ENCODE data around the gene HTR3C.

Gene HTR3C

GRCh38 chr3:184059424-184059823, 6.6 kb downstream of the HTR3C start:
- no peak overlapping the region for H3K14ac ChIP-seq (ENCODE audit: low read length in 2 of 2)
- H3K79me1 ChIP-seq (replicated peaks; ENCODE audit: low read length, poor library complexity, severe bottlenecking) = no peaks in the 10 kb centered on the region
- H2AK5ac ChIP-seq (ENCODE audit: low read length, severe bottlenecking) = no peak overlapping the region
- no peaks in the 10 kb centered on the region for H3K36me3 ChIP-seq (ENCODE audit: control insufficient read depth in 1 of 2, insufficient read depth in 2 of 2, low read depth in 1 of 2, low read length in 2 of 2)
- H4K91ac ChIP-seq (ENCODE audit: low read length) = no peak overlapping the region
- no peaks in the 10 kb centered on the region for H3K4me1 ChIP-seq (ENCODE audit: control insufficient read depth, insufficient read depth, low read depth, low read length)
- H3K4me2 ChIP-seq (ENCODE audit: low read length, poor library complexity, severe bottlenecking) = no peak overlapping the region
- H2BK15ac ChIP-seq (ENCODE audit: low read depth, poor library complexity, severe bottlenecking) = no peak overlapping the region
- H3K27ac ChIP-seq (ENCODE audit: low read length, poor library complexity, severe bottlenecking) = no peak overlapping the region
- no peak overlapping the region for H3K23ac ChIP-seq (ENCODE audit: low read length in 2 of 2)
- H3K27me3 ChIP-seq (ENCODE audit: control insufficient read depth in 1 of 2, insufficient read depth in 1 of 2, low read length in 2 of 2) = peaks cover 22 to 31% of the 10 kb centered on the region in 2 experiments
- DNase-seq = no peak
- 75% methylated on average over 6 of the region's 7 CpGs for WGBS
- no peak overlapping the region for H2BK5ac ChIP-seq (ENCODE audit: low read depth, low read length, poor library complexity, severe bottlenecking)
- no peak overlapping the region for H3K18ac ChIP-seq (ENCODE audit: low read depth in 1 of 2, low read length in 2 of 2)
- H3K4ac ChIP-seq (ENCODE audit: low read depth in 1 of 2, low read length in 2 of 2) = no peak overlapping the region
- H3K9ac ChIP-seq (ENCODE audit: low read length) = no peak overlapping the region
- H2BK12ac ChIP-seq (ENCODE audit: low read length in 2 of 2) = no peak overlapping the region
- no peak overlapping the region for H4K8ac ChIP-seq (ENCODE audit: low read length)
- H3K9me3 ChIP-seq (ENCODE audit: control insufficient read depth, low read length) = no peaks in the 10 kb centered on the region
- no peak overlapping the region for H2BK120ac ChIP-seq (ENCODE audit: low read depth, low read length)
- H2AFZ ChIP-seq (ENCODE audit: low read depth, low read length) = no peak overlapping the region
- no peak overlapping the region for H3K4me3 ChIP-seq (ENCODE audit: insufficient read depth in 1 of 2, low read depth in 1 of 2, low read length in 2 of 2)

DNA sequence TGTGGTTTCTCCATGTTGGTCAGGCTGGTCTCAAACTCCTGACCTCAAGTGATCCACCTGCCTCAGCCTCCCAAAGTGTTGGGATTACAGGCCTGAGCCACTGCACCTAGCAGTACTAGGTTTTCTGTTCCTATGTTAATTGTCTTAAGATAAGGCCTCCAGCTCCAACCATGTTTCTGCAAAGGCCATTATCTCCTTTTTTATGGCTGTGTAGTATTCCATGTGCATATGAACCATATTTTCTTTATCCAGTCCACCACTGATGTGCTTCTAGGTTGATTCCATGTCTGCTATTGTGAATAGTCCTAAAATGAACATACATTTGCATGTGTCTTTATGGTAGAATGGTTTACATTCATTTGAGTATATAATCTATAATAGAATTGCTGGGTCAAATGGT, 9.8 kb downstream of the HTR3C start:
- Histone ChIP-seq H3K9ac (ENCODE audit: low read length) (no peak overlapping the region), H3K4ac (ENCODE audit: low read depth in 1 of 2, low read length in 2 of 2) (no peak overlapping the region), H3K36me3 (ENCODE audit: control insufficient read depth in 1 of 2, insufficient read depth in 2 of 2, low read depth in 1 of 2, low read length in 2 of 2) (no peaks in the 10 kb centered on the region), H3K18ac (ENCODE audit: low read depth in 1 of 2, low read length in 2 of 2) (no peak overlapping the region), H2AFZ (ENCODE audit: low read depth, low read length) (no peak overlapping the region), H2AK5ac (ENCODE audit: low read length, severe bottlenecking) (no peak overlapping the region), H3K4me3 (ENCODE audit: insufficient read depth in 1 of 2, low read depth in 1 of 2, low read length in 2 of 2) (no peak overlapping the region), H2BK5ac (ENCODE audit: low read depth, low read length, poor library complexity, severe bottlenecking) (no peak overlapping the region), H2BK120ac (ENCODE audit: low read depth, low read length) (no peak overlapping the region), H2BK12ac (ENCODE audit: low read length in 2 of 2) (no peak overlapping the region), H3K27me3 (ENCODE audit: control insufficient read depth in 1 of 2, insufficient read depth in 1 of 2, low read length in 2 of 2) (peaks cover 14 to 17% of the 10 kb centered on the region in 2 experiments), H3K79me1 (replicated peaks; ENCODE audit: low read length, poor library complexity, severe bottlenecking) (no peaks in the 10 kb centered on the region), H3K27ac (ENCODE audit: low read length, poor library complexity, severe bottlenecking) (no peak overlapping the region), H3K9me3 (ENCODE audit: control insufficient read depth, low read length) (no peaks in the 10 kb centered on the region), H4K91ac (ENCODE audit: low read length) (no peak overlapping the region), H2BK15ac (ENCODE audit: low read depth, poor library complexity, severe bottlenecking) (no peak overlapping the region), H4K8ac (ENCODE audit: low read length) (no peak overlapping the region), H3K14ac (ENCODE audit: low read length in 2 of 2) (no peak overlapping the region), H3K23ac (ENCODE audit: low read length in 2 of 2) (no peak overlapping the region), H3K4me2 (ENCODE audit: low read length, poor library complexity, severe bottlenecking) (no peak overlapping the region), H3K4me1 (ENCODE audit: control insufficient read depth, insufficient read depth, low read depth, low read length) (no peaks in the 10 kb centered on the region)
- DNase-seq = no peak

DNA sequence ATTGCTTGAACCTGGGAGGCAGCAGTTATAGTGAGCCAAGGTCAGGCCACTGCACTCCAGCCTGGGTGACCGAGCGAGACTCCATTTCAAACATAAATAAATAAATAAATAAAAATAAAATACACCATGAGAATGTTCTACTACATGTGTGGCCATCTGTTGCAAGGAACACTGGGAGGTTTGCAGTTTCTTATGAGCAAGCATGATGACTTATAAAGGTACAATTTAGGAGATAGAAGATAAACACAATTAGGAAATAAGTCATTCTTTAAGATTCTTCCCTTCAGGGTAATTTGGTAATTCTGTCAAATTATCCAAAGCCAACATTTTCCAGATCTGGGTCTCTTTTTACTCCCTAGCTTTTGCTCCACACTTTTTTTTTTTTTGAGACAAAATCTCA, 13.4 kb downstream of the HTR3C start:
- no peaks in the 10 kb centered on the region for H3K79me1 ChIP-seq (replicated peaks; ENCODE audit: low read length, poor library complexity, severe bottlenecking)
- H4K8ac ChIP-seq (ENCODE audit: low read length) = no peak overlapping the region
- H3K27ac ChIP-seq (ENCODE audit: low read length, poor library complexity, severe bottlenecking) = no peak overlapping the region
- no peak for DNase-seq
- H2BK120ac ChIP-seq (ENCODE audit: low read depth, low read length) = no peak overlapping the region
- no peak overlapping the region for H3K23ac ChIP-seq (ENCODE audit: low read length in 2 of 2)
- no peak overlapping the region for H2BK15ac ChIP-seq (ENCODE audit: low read depth, poor library complexity, severe bottlenecking)
- no peak overlapping the region for H2BK5ac ChIP-seq (ENCODE audit: low read depth, low read length, poor library complexity, severe bottlenecking)
- no peak overlapping the region for H3K4me3 ChIP-seq (ENCODE audit: insufficient read depth in 1 of 2, low read depth in 1 of 2, low read length in 2 of 2)
- no peak overlapping the region for H3K4ac ChIP-seq (ENCODE audit: low read depth in 1 of 2, low read length in 2 of 2)
- no peaks in the 10 kb centered on the region for H3K36me3 ChIP-seq (ENCODE audit: control insufficient read depth in 1 of 2, insufficient read depth in 2 of 2, low read depth in 1 of 2, low read length in 2 of 2)
- no peak overlapping the region for H2BK12ac ChIP-seq (ENCODE audit: low read length in 2 of 2)
- H3K14ac ChIP-seq (ENCODE audit: low read length in 2 of 2) = no peak overlapping the region
- H3K4me2 ChIP-seq (ENCODE audit: low read length, poor library complexity, severe bottlenecking) = no peak overlapping the region
- no peaks in the 10 kb centered on the region for H3K4me1 ChIP-seq (ENCODE audit: control insufficient read depth, insufficient read depth, low read depth, low read length)
- H3K27me3 ChIP-seq (ENCODE audit: control insufficient read depth in 1 of 2, insufficient read depth in 1 of 2, low read length in 2 of 2) = peaks cover 0 to 9% of the 10 kb centered on the region in 2 experiments
- H4K91ac ChIP-seq (ENCODE audit: low read length) = no peak overlapping the region
- no peaks in the 10 kb centered on the region for H3K9me3 ChIP-seq (ENCODE audit: control insufficient read depth, low read length)
- H3K18ac ChIP-seq (ENCODE audit: low read depth in 1 of 2, low read length in 2 of 2) = no peak overlapping the region
- no peak overlapping the region for H2AFZ ChIP-seq (ENCODE audit: low read depth, low read length)
- no CpG with 5 or more reads among the region's 2 CpGs for whole genome bisulfite sequencing
- H2AK5ac ChIP-seq (ENCODE audit: low read length, severe bottlenecking) = no peak overlapping the region
- no peak overlapping the region for H3K9ac ChIP-seq (ENCODE audit: low read length)

DNA sequence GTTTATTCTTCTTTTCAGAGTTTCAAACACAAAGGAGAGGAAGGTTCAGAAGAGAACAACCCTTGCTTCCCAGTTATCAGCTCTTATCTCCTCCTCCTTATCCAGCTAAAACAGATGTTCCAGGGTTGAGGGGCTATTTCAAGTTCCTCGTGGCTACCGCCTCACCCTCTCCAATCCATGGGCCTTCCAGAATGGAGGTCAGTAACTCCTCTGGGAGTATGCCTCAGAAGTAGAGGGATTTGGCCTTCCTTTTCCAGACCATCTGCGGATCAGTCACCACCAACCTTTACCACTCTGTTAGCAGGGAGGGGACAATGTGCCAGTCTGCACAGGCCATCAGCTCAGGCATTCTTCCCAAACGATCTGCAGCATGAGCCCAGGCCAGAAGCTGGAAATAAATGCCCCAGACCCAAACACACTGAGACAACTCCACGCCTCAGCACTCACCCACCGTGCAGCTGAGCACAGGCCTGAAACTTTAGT, 14.8 kb downstream of the HTR3C start:
- no peak for DNase-seq
- no peak overlapping the region for H3K23ac ChIP-seq (ENCODE audit: low read length in 2 of 2)
- H3K27ac ChIP-seq (ENCODE audit: low read length, poor library complexity, severe bottlenecking) = no peak overlapping the region
- no peak overlapping the region for H2AK5ac ChIP-seq (ENCODE audit: low read length, severe bottlenecking)
- H4K91ac ChIP-seq (ENCODE audit: low read length) = no peak overlapping the region
- WGBS = 68% methylated on average over 5 of the region's 6 CpGs
- no peak overlapping the region for H4K8ac ChIP-seq (ENCODE audit: low read length)
- no peak overlapping the region for H2AFZ ChIP-seq (ENCODE audit: low read depth, low read length)
- H3K14ac ChIP-seq (ENCODE audit: low read length in 2 of 2) = no peak overlapping the region
- H3K4me1 ChIP-seq (ENCODE audit: control insufficient read depth, insufficient read depth, low read depth, low read length) = no peaks in the 10 kb centered on the region
- no peak overlapping the region for H3K18ac ChIP-seq (ENCODE audit: low read depth in 1 of 2, low read length in 2 of 2)
- H3K9ac ChIP-seq (ENCODE audit: low read length) = no peak overlapping the region
- no peak overlapping the region for H3K4me3 ChIP-seq (ENCODE audit: insufficient read depth in 1 of 2, low read depth in 1 of 2, low read length in 2 of 2)
- H2BK12ac ChIP-seq (ENCODE audit: low read length in 2 of 2) = no peak overlapping the region
- H3K36me3 ChIP-seq (ENCODE audit: control insufficient read depth in 1 of 2, insufficient read depth in 2 of 2, low read depth in 1 of 2, low read length in 2 of 2) = no peaks in the 10 kb centered on the region
- no peak overlapping the region for H3K4ac ChIP-seq (ENCODE audit: low read depth in 1 of 2, low read length in 2 of 2)
- no peaks in the 10 kb centered on the region for H3K9me3 ChIP-seq (ENCODE audit: control insufficient read depth, low read length)
- peaks cover 0 to 12% of the 10 kb centered on the region in 2 experiments for H3K27me3 ChIP-seq (ENCODE audit: control insufficient read depth in 1 of 2, insufficient read depth in 1 of 2, low read length in 2 of 2)
- no peak overlapping the region for H2BK120ac ChIP-seq (ENCODE audit: low read depth, low read length)
- no peak overlapping the region for H2BK5ac ChIP-seq (ENCODE audit: low read depth, low read length, poor library complexity, severe bottlenecking)
- H3K4me2 ChIP-seq (ENCODE audit: low read length, poor library complexity, severe bottlenecking) = no peak overlapping the region
- no peaks in the 10 kb centered on the region for H3K79me1 ChIP-seq (replicated peaks; ENCODE audit: low read length, poor library complexity, severe bottlenecking)
- no peak overlapping the region for H2BK15ac ChIP-seq (ENCODE audit: low read depth, poor library complexity, severe bottlenecking)

All from mesenchymal stem cell (in vitro differentiated cells and primary cell).